Coronary artery (tissue), 2 donors: ENCODE results near the gene LMF1.
"Not testable (repeated sequence)": the region's sequence is repeated elsewhere in the genome, so short reads cannot be mapped to it uniquely, and the experiment has no call there.

Experiments used
- DNase-seq: peaks from one replicate; pipeline ENCODE4 v3.0.0-alpha.2; 2017; ENCODE audit warnings: low spot score
- H3K27ac ChIP-seq, 2 donors: fragments of 200-600 bp; sonication (generic); one replicate each; pipeline ENCODE4 v1.5.1; 2016 to 2019
- H3K4me3 ChIP-seq: fragments of 200-600 bp; sonication (generic); 2 replicates; pipeline ENCODE4 v1.5.1; 2016; ENCODE audit warnings: mild to moderate bottlenecking, moderate library complexity
- TF ChIP-seq, protein P1 (sequence below): fragments of 200-600 bp; sonication (generic); IDR thresholded peaks from one replicate; pipeline ENCODE4 v1.5.1; 2019; ENCODE audit warnings: antibody characterized with exemption

The LMF1 gene

DNA sequence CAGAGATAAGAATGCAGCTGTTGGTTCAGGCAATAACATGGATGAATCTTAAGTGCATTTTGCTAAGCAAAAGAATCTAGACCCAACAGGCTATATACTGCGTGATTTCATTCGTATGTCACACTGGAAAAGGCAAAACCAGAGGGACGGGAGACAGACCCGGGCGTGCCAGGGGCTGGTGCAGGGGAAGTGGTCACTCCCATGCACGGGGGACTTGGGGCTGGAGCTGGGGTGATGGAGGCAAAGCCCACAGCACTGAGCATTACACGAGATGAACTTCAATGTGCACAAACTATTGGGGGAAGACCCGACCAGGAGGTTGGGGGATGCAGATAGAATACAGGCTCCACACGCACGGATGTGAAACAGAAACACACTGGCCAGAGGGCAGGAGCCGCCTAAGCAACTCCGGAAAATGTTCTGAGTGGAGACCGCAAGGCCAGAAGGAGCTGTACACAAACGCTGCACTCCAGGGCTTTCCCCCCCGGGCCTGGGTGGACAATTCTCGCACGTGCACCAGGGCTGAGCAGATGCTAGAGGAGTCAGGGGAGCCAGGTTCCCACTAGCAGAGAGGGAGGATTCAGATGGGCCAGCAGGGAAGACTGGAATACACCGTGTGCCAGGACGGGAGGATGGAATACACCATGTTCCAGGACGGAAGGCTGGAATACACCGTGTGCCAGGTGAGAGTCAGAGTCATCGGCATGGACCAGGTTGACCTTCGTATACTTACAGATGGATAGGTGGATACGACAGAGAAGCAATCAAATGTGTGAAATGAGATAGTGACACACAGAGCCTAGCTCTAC lies 11.3 kb downstream of the LMF1 start:
- TF ChIP-seq, protein P1, sequence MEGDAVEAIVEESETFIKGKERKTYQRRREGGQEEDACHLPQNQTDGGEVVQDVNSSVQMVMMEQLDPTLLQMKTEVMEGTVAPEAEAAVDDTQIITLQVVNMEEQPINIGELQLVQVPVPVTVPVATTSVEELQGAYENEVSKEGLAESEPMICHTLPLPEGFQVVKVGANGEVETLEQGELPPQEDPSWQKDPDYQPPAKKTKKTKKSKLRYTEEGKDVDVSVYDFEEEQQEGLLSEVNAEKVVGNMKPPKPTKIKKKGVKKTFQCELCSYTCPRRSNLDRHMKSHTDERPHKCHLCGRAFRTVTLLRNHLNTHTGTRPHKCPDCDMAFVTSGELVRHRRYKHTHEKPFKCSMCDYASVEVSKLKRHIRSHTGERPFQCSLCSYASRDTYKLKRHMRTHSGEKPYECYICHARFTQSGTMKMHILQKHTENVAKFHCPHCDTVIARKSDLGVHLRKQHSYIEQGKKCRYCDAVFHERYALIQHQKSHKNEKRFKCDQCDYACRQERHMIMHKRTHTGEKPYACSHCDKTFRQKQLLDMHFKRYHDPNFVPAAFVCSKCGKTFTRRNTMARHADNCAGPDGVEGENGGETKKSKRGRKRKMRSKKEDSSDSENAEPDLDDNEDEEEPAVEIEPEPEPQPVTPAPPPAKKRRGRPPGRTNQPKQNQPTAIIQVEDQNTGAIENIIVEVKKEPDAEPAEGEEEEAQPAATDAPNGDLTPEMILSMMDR: no peak
- Histone ChIP-seq H3K27ac (no peak overlapping the region), H3K4me3 (no peak overlapping the region)
- no peak for DNase-seq

DNA sequence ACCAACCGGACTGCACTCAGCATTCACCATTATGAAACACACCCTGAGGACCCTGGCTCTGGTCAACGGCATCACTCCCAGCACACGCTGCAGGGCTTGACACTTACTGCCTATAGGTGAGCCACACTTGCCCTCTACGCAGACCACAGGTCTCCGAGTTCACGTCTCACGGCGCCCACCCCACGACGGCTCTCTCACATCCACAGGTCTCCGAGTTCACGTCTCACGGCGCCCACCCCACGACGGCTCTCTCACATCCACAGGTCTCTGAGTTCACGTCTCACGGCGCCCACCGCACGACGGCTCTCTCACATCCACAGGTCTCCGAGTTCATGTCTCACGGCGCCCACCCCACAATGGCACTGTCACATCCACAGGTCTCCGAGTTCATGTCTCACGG lies 15.0 kb downstream of the LMF1 start:
- not testable (repeated sequence) for DNase-seq, H3K4me3 ChIP-seq, H3K27ac ChIP-seq

DNA sequence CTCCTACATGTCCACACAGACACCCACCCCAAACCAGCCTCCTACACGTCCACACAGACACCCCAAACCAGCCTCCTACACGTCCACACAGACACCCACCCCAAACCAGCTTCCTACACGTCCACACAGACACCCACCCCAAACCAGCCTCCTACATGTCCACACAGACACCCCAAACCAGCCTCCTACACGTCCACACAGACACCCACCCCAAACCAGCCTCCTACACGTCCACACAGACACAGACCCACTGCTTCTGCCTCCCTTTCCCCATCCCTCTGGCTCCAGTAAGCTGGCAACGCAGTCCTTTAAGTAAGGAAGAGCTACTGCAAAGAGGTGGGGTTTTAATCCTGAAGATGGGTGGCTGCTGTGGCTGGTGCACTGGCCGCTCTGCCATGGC lies 17.0 kb downstream of the LMF1 start:
- not testable (repeated sequence) for DNase-seq

GRCh38 chr16:952321-952720 lies 18.5 kb downstream of the LMF1 start:
- Histone ChIP-seq H3K4me3 (no peak overlapping the region), H3K27ac (no peak overlapping the region)
- TF ChIP-seq, protein P1: no peak
- DNase-seq: no peak

More for the DNA sequence above, 17.0 kb downstream of the LMF1 start:
- H3K4me3 ChIP-seq, H3K27ac ChIP-seq: not testable (repeated sequence)

- TF ChIP-seq, protein P1: no peak
- H3K27ac ChIP-seq: no peak overlapping the region
- no peak overlapping the region for H3K4me3 ChIP-seq
- DNase-seq: no peak
These were observed 19.0 kb downstream of the LMF1 start for GRCh38 chr16:951660-952301.

- peak overlapping the region in 1 of 2 donors; percentile 16 for H3K27ac ChIP-seq
- not testable (repeated sequence) for DNase-seq, H3K4me3 ChIP-seq
These were observed 19.8 kb downstream of the LMF1 start for GRCh38 chr16:950733-951573.

- H3K27ac ChIP-seq, DNase-seq, H3K4me3 ChIP-seq: not testable (repeated sequence)
These were observed 22.0 kb downstream of the LMF1 start for GRCh38 chr16:948767-949166.

- not testable (repeated sequence) for H3K27ac ChIP-seq, H3K4me3 ChIP-seq, DNase-seq
These were observed 22.9 kb downstream of the LMF1 start for GRCh38 chr16:947922-948303.

GRCh38 chr16:947255-947921 lies 23.4 kb downstream of the LMF1 start:
- Histone ChIP-seq H3K4me3 (no peak overlapping the region), H3K27ac (no peak overlapping the region)
- TF ChIP-seq, protein P1: no peak
- no peak for DNase-seq
